KMS-11 (cell line): ENCODE measurements around the gene PLAC9.
"Not testable (repeated sequence)": the region's sequence is repeated elsewhere in the genome, so short reads cannot be mapped to it uniquely, and the experiment has no call there.

Source experiments
- H2AFZ ChIP-seq: fragments of 200-600 bp; sonication (generic); 2 replicates; pipeline ENCODE4 v1.6.1; 2016; ENCODE audit warnings: antibody characterized with exemption, mixed run types, low read depth
- H3K27ac ChIP-seq: fragments of 200-600 bp; sonication (generic); 2 replicates; pipeline ENCODE4 v1.6.1; 2016; ENCODE audit warnings: mild to moderate bottlenecking, mixed run types
- H3K27me3 ChIP-seq: fragments of 200-600 bp; sonication (generic); 2 replicates; pipeline ENCODE4 v1.6.1; 2017; ENCODE audit warnings: mild to moderate bottlenecking, low read depth, mixed run types, moderate library complexity; ENCODE audit not compliant: insufficient read depth
- H3K36me3 ChIP-seq: fragments of 200-600 bp; sonication (generic); 2 replicates; pipeline ENCODE4 v1.6.1; 2017; ENCODE audit warnings: mild to moderate bottlenecking, mixed run types; ENCODE audit not compliant: insufficient read depth
- H3K4me1 ChIP-seq: fragments of 200-600 bp; sonication (generic); 2 replicates; pipeline ENCODE4 v1.6.1; 2016; ENCODE audit warnings: mild to moderate bottlenecking, low read depth, mixed run types; ENCODE audit not compliant: poor library complexity, severe bottlenecking
- H3K4me2 ChIP-seq: fragments of 200-600 bp; sonication (generic); 2 replicates; pipeline ENCODE4 v1.7.0; 2016; ENCODE audit warnings: mild to moderate bottlenecking, mixed run types
- H3K4me3 ChIP-seq: fragments of 200-600 bp; sonication (generic); IDR thresholded peaks from 2 replicates; pipeline ENCODE4 v1.6.1; 2017; ENCODE audit warnings: low read depth, low read length, mixed read lengths; ENCODE audit not compliant: insufficient read depth
- H3K79me2 ChIP-seq: fragments of 200-600 bp; sonication (generic); 2 replicates; pipeline ENCODE4 v1.6.1; 2016; ENCODE audit warnings: low read depth, mixed run types; ENCODE audit not compliant: insufficient read depth
- H3K9ac ChIP-seq: fragments of 200-600 bp; sonication (generic); 2 replicates; pipeline ENCODE4 v1.6.1; 2016; ENCODE audit warnings: mild to moderate bottlenecking, mixed run types
- H4K20me1 ChIP-seq: fragments of 200-600 bp; sonication (generic); 2 replicates; pipeline ENCODE4 v1.6.1; 2016; ENCODE audit warnings: mild to moderate bottlenecking, mixed run types; ENCODE audit not compliant: insufficient read depth
- TF ChIP-seq, protein P1 (sequence below): fragments of 200-600 bp; sonication (generic); conservative IDR thresholded peaks from 2 replicates; pipeline ENCODE4 v1.6.1; 2017; ENCODE audit warnings: low read depth, mild to moderate bottlenecking, antibody characterized with exemption, low read length, moderate library complexity, mixed read lengths

The PLAC9 gene

GRCh38 chr10:80141696-80142460 is 9.3 kb downstream of the PLAC9 start:
- Histone ChIP-seq H3K27me3 (no peaks in the 10 kb centered on the region), H3K27ac (no peak overlapping the region), H3K36me3 (no peaks in the 10 kb centered on the region), H3K4me2 (no peak overlapping the region), H4K20me1 (no peaks in the 10 kb centered on the region), H3K79me2 (no peaks in the 10 kb centered on the region), H3K4me3 (no peak overlapping the region), H2AFZ (no peak overlapping the region), H3K9ac (no peak overlapping the region), H3K4me1 (peaks cover 7% of the 10 kb centered on the region)
- TF ChIP-seq, protein P1, sequence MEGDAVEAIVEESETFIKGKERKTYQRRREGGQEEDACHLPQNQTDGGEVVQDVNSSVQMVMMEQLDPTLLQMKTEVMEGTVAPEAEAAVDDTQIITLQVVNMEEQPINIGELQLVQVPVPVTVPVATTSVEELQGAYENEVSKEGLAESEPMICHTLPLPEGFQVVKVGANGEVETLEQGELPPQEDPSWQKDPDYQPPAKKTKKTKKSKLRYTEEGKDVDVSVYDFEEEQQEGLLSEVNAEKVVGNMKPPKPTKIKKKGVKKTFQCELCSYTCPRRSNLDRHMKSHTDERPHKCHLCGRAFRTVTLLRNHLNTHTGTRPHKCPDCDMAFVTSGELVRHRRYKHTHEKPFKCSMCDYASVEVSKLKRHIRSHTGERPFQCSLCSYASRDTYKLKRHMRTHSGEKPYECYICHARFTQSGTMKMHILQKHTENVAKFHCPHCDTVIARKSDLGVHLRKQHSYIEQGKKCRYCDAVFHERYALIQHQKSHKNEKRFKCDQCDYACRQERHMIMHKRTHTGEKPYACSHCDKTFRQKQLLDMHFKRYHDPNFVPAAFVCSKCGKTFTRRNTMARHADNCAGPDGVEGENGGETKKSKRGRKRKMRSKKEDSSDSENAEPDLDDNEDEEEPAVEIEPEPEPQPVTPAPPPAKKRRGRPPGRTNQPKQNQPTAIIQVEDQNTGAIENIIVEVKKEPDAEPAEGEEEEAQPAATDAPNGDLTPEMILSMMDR: no peak

GRCh38 chr10:80144067-80144695 is 11.7 kb downstream of the PLAC9 start:
- TF ChIP-seq, protein P1: peak; percentile 12; the same call in 1 of the 2 replicates
- Histone ChIP-seq H3K36me3 (no peaks in the 10 kb centered on the region), H4K20me1 (no peaks in the 10 kb centered on the region), H3K4me3 (no peak overlapping the region), H3K4me1 (peaks cover 7% of the 10 kb centered on the region), H3K9ac (peak overlapping the region; percentile 7; the same call in 1 of the 2 replicates), H3K27me3 (no peaks in the 10 kb centered on the region), H3K4me2 (peak overlapping the region; percentile 82), H3K79me2 (no peaks in the 10 kb centered on the region), H2AFZ (peak overlapping the region; percentile 72; the same call in 1 of the 2 replicates), H3K27ac (no peak overlapping the region)

DNA sequence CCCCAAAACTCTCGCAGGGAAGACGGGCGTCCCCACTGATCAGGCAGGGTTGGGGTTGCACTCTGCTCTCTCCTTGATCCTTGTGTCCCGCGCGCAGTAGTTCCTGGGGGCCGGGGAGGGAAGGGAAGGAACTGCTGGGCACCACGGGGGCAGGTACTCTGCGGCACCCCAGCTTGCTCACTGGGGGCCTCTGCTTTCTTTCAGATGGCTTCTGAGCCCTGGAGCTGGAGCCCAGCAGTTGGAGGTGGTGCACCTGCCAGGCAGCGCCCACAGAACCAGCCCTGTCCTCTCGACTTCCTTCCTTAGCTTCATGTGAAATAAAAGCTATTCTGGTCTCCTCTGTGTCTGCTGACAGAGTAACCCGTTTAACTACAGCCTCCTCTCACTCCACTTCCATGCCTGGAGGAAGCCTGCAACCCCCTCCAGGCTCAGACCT is 12.2 kb downstream of the PLAC9 start:
- no peaks in the 10 kb centered on the region for H3K36me3 ChIP-seq
- peaks cover 7% of the 10 kb centered on the region for H3K4me1 ChIP-seq
- TF ChIP-seq, protein P1: no peak
- H3K27me3 ChIP-seq: no peaks in the 10 kb centered on the region
- no peaks in the 10 kb centered on the region for H4K20me1 ChIP-seq
- no peak overlapping the region for H3K27ac ChIP-seq
- H2AFZ ChIP-seq: peak overlapping the region; percentile 72; the same call in 1 of the 2 replicates
- H3K4me3 ChIP-seq: no peak overlapping the region
- H3K9ac ChIP-seq: peak overlapping the region; percentile 7; the same call in 1 of the 2 replicates
- H3K79me2 ChIP-seq: no peaks in the 10 kb centered on the region
- peak overlapping the region; percentile 82; the same call in 1 of the 2 replicates for H3K4me2 ChIP-seq

- H3K4me1 ChIP-seq, H3K4me3 ChIP-seq, H4K20me1 ChIP-seq, H3K27ac ChIP-seq, H3K27me3 ChIP-seq, H3K9ac ChIP-seq, H3K36me3 ChIP-seq, H3K79me2 ChIP-seq, H2AFZ ChIP-seq: not testable (repeated sequence)
- H3K4me2 ChIP-seq: peak overlapping the region; percentile 82; the same call in 1 of the 2 replicates
These were observed 13.1 kb downstream of the PLAC9 start for GRCh38 chr10:80145406-80146308.
